HG02588 (cell line): ENCODE measurements around the gene PLEKHG3.
"Not testable (repeated sequence)": the region's sequence is repeated elsewhere in the genome, so short reads cannot be mapped to it uniquely, and the experiment has no call there.

Source experiments
- ATAC-seq: cut with Tn5 transposase; IDR thresholded peaks from one replicate; pipeline ENCODE4 v1.9.1; 2021; ENCODE audit warnings: mild to moderate bottlenecking, moderate library complexity; ENCODE audit not compliant: unreplicated experiment

Gene PLEKHG3

DNA sequence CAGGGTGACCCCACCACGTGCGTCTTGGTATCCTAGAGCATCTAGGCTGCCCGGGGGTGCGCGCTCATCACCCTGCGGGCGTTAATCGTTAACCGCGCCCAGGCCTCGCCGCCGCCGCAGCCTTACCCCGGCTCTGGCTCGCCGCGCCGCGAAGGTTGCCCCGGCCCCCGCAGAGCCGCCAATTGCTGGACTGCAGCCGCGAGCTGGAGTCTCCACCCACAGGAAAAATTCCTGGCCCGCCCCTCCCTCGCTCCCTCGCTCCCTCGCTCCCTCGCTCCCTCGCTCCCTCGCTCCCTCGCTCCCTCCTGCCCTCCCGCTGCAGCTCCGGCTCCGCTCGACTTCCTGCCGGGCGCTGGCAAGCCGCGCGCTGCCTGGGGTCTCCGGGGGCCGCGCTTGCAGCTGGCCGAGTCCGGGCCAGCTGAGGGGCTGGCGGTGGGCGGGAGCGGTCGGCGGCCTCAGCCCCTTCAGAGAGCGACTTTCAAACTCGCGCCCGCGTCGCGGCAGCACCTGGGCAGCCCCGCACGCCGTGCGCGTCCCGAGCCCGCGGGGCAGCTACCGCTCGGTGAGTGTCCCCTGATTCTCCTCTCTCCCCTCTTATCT, at the start of gene PLEKHG3:
TSS of gene PLEKHG3 (plus strand) at position 282 of the 600 bp plus-strand sequence. CDS start 23,208 bp downstream, outside the sequence.
- no peak for ATAC-seq

GRCh38 chr14:64654901-64655300, 49.3 kb upstream of the PLEKHG3 start:
- ATAC-seq = no peak

GRCh38 chr14:64656986-64657385, 47.2 kb upstream of the PLEKHG3 start:
- ATAC-seq = no peak

- ATAC-seq = no peak
Observed at GRCh38 chr14:64658201-64658600, 46.0 kb upstream of the PLEKHG3 start.

DNA sequence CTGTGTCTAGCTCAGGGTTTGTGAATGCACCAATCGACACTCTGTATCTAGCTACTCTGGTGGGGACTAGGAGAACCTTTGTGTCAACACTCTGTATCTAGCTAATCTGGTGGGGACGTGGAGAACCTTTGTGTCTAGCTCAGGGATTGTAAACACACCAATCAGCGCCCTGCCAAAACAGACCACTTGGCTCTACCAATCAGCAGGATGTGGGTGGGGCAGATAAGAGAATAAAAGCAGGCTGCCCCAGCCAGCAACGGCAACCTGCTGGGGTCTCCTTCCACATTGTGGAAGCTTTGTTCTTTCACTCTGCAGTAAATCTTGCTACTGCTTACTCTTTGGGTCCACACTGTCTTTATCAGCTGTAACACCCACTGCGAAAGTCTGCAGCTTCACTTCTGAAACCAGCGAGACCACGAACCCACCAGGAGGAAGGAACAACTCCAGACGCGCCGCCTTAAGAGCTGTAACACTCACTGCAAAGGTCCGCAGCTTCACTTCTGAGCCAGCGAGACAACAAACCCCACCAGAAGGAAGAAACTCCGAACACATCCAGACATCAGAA, 45.4 kb upstream of the PLEKHG3 start:
- ATAC-seq = not testable (repeated sequence)

DNA sequence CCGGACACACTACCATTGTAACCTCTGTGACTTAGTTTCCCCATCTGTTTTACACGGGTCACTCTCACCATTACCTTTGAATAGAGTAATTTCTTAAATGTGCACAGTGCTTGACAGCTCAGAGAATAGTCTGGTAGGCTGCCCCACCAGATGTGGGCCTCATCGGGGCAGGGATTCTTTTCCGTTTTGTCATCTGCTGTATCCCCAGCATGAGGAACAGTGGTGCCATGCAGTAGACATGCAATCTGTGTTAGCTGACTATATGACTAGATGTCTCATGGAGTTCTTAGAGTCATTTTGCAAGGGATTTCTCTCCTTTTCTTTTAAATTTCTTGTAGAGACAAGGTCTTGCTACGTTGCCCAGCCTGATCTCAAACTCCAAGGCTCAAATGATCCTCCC, 44.9 kb upstream of the PLEKHG3 start:
- ATAC-seq = no peak

DNA sequence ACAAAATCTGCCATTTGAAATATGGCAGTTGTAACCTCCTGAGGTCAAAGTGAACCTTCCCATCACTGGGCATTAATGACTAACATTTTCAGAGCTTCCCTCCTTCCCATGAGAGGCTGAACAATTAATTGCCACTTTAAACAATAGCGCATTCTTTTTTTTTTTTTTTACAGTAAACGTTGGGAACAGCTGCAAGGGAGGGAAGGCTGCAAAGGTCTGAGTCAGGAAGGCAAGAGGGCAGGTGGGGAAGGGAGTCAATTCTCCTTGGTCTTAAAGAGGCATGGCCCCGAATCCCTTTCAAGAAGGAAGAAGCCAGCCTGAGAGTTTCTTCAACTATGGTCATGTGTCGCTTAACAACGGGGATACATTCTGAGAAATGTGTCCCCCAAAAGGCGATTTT, 41.0 kb upstream of the PLEKHG3 start:
- no peak for ATAC-seq

DNA sequence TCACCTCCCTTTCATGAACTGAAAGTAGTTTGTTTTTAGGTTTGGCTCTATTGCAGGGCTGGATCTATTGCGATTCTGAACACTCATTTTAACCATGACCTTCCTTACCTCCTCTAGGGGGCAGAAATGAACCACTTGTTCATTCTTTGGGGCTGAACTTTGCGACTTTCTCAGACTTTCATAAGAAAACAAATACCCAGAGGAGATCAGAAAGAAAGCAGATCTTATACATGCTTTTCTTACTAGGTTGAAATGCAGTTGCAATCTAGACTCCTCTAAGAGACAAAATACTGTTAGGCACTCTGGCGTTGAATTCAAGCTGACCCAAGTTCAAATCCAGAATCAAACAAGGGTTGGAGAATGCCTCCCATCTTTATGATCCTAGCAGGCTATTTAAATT, 32.6 kb upstream of the PLEKHG3 start:
- no peak for ATAC-seq

GRCh38 chr14:64673316-64673715, 30.9 kb upstream of the PLEKHG3 start:
- no peak for ATAC-seq

GRCh38 chr14:64673748-64674147, 30.5 kb upstream of the PLEKHG3 start:
- no peak for ATAC-seq

DNA sequence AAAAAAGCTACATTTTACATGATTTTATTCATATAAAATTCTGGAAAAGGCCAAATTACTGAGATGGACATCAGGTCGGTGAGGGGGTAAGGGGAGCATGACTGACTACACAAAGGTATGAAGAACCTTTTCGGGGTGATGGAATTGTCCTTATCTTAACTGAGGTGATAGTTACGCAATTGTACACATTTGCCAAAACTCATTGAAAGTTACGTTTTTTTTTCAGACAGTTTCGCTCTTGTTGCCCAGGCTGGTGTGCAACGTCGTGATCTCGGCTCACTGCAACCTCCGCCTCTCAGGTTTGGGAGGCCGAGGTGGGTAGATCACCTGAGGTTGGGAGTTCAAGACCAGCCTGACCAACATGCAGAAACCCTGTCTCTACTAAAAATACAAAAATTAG, 29.4 kb upstream of the PLEKHG3 start:
- ATAC-seq = no peak

- ATAC-seq = no peak
Observed at GRCh38 chr14:64675312-64675711, 28.9 kb upstream of the PLEKHG3 start.

DNA sequence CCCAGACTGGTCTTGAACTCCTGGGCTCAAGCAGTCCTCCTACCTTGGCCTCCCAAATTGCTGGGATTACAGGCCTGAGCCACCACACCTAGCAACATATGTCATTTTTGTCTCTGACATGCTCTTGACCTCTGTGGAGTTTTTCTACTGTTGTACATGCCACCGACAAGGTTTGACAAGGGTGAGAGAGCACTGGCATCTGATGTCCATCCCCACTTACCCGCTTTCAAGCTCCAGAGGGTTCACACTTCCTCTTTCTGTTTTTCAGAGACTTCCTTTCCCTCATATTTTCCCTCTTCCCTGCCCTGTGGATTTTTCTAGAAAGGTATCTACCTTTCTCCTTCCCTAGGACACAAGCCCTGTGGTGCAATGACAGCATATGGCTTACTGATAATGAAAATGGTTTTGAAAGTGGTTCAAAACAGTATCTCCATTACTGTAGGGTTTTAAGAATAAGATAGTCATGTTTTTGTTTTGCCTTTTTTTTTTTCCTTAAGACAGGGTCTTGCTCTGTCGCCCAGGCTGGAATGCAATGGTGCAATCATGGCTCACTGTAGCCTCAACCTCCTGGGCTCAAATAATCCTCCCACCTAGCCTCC, 27.7 kb upstream of the PLEKHG3 start:
- no peak for ATAC-seq

DNA sequence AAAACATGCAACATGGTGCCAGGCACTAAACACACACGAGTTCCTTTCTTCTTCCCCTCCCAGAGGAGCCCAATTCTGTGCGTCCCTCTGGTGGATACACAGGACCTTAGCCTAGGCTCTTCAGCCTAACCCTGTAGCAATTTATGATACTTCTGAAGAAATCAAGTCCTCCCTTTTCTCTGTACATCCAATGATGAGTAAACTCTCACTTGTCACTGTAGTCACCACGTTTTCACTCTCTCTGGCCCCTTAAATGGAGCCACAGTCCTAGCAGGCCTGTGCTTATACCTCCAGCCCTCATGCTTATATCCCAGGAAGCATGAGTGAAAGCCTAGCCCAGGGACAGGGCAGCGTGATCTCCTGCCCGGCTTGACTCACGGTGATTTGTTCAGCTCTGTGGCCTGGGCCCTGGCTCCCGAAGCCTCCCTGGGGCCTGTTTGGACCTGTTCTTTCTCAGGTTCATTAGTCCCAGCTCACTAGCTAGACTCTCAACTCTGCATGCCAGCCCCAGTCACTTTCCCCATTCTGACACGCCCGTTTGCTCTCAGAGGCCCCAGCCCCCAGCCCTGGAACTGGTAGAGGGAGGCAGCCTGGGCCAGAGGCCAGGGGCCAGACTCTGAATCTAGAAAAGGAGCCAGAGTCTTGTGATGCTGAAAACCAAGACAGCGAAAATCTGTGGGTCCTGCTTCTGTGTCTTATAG, 24.1 kb upstream of the PLEKHG3 start:
- ATAC-seq = no peak

DNA sequence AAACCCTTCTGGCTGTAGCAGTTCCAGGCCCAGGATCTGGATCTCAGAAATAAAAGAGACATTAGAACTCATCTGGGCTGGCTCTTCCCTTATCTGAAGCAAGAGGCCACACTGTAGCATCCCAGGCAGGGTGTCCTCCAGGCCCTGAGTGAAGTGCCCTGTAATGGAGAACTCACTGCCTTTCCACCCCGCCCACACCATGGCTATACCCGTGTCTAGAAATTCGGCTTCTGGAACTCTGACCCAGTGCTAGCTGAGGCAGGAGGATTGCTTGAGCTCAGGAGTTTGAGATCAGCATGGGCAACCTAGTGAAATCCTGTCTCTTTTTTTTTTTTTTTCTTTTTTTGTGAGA, 23.5 kb upstream of the PLEKHG3 start:
- ATAC-seq = no peak

GRCh38 chr14:64681796-64682710, 22.2 kb upstream of the PLEKHG3 start:
- ATAC-seq = no peak

- ATAC-seq = no peak
Observed at GRCh38 chr14:64682843-64683242, 21.4 kb upstream of the PLEKHG3 start.

GRCh38 chr14:64683264-64683663, 21.0 kb upstream of the PLEKHG3 start:
- no peak for ATAC-seq

GRCh38 chr14:64684091-64684490, 20.1 kb upstream of the PLEKHG3 start:
- ATAC-seq = no peak

DNA sequence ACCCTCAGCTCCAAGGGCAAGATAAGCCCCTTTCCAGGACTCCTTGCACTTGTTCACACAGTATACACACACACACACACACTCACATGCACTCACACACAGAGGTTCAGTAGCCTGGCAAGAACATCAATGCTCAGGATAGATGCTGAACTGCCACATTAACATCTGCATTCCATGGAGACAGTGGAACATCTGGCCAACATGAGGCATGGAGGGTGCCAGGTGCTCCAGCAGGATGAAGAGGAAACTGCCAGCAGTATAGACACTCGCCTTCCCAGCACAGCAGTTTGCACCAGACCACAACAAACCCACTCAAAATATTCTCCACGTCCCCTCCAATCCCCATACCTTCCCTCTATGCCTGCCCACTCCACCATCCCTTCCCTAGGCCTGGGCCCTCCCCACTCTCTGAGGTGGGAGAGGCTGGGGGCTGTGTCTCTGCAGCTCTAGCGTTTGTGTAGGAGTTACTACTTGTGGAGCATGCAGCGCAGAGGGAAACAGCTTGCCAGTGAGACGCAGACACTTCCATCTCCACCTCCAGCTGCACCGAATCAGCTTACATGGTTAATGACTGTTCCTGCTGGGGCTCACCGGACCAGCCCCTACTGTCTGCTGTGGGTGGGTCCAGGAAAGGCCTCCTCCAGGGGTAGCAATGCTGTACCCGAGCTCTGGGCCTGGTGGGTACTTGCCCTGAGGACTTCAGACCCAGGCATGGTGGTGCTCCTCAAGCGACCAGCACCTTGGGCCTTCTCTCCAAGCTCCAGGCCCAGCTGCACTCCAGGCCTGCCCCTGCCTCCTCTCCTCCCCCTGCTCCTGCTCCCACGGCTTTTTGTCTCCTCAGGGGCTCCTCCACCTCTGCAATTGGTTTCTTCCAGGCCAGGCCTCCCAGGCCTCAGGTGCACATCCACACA, 18.6 kb upstream of the PLEKHG3 start:
- ATAC-seq = no peak
